Osteocyte (in vitro differentiated cells): Measurements from ENCODE around the gene RAD17. TPM values are rescaled to one million over a fixed set of nuclear protein-coding genes. Genes with fewer than 3 reads are reported as not detected.
"Not testable (repeated sequence)": the region's sequence is repeated elsewhere in the genome, so short reads cannot be mapped to it uniquely, and the experiment has no call there.

Source experiments
- DNase-seq: peaks from one replicate; pipeline ENCODE4 v3.0.0; 2021; ENCODE audit warnings: mixed read lengths; ENCODE audit not compliant: unreplicated experiment; ENCODE audit errors: extremely low spot score
- H3K27ac Mint-ChIP-seq: one replicate; pipeline ENCODE4 v1.8.0; 2021; ENCODE audit warnings: mild to moderate bottlenecking, mixed read lengths; ENCODE audit not compliant: unreplicated experiment
- H3K27me3 Mint-ChIP-seq: one replicate; pipeline ENCODE4 v1.8.0; 2021; ENCODE audit warnings: mixed read lengths; ENCODE audit not compliant: unreplicated experiment
- H3K36me3 Mint-ChIP-seq: one replicate; pipeline ENCODE4 v1.8.0; 2021; ENCODE audit warnings: mixed read lengths; ENCODE audit not compliant: unreplicated experiment
- H3K4me1 Mint-ChIP-seq: one replicate; pipeline ENCODE4 v1.8.0; 2021; ENCODE audit warnings: mixed read lengths; ENCODE audit not compliant: unreplicated experiment
- H3K4me3 Mint-ChIP-seq: one replicate; pipeline ENCODE4 v1.8.0; 2021; ENCODE audit warnings: mild to moderate bottlenecking, moderate library complexity, mixed read lengths; ENCODE audit not compliant: unreplicated experiment
- H3K9me3 Mint-ChIP-seq: one replicate; pipeline ENCODE4 v1.8.0; 2021; ENCODE audit warnings: mixed read lengths; ENCODE audit not compliant: unreplicated experiment
- CTCF ChIP-seq: fragments of 200-600 bp; sonication (generic); IDR thresholded peaks from 2 replicates; pipeline ENCODE4 v1.5.0; 2021; ENCODE audit warnings: antibody characterized with exemption, mild to moderate bottlenecking, moderate library complexity
- long read RNA-seq: library from polyadenylated mRNA; unstranded; transcript quantifications from one replicate; pipeline ENCODE4 v2.0.0, GENCODE V29; 2021
- total RNA-seq: library from RNA; stranded (reverse); gene quantifications from 2 replicates; pipeline ENCODE4 v1.2.1, GENCODE V29; 2021

The RAD17 gene
- total RNA-seq = 30.1 and 30.6 TPM in 2 replicates
- long read RNA-seq, transcript RAD17-220 (18 exons, 3,057 nt) = minor isoform, 13 of 154 reads
- long read RNA-seq, transcript RAD17-204 (18 exons, 2,943 nt) = major isoform, 55 of 154 reads
- long read RNA-seq, transcript RAD17-219 (17 exons, 2,323 nt) = minor isoform, 6 of 154 reads
- long read RNA-seq, partial matches to known transcripts = 42 of 154 reads
- long read RNA-seq, other reads (novel, unspliced or antisense) = 31 of 154 reads

GRCh38 chr5:69369340-69370121 lies at the start of gene RAD17, which contains the start of the genes AK6 and TAF9:
RAD17 (plus strand) TSS chr5:69369818; CDS start chr5:69372209, 2,391 bp downstream.
AK6 (minus strand) TSS chr5:69369520; CDS start chr5:69369490, 30 bp downstream.
TAF9 (minus strand) TSS chr5:69369520; CDS start chr5:69365737, 3,783 bp downstream.
- Mint-ChIP-seq H3K9me3 (no peaks in the 10 kb centered on the region), H3K4me1 (peaks cover 30% of the 10 kb centered on the region)

GRCh38 chr5:69326365-69326764 lies 43.3 kb upstream of the RAD17 start:
- no peak overlapping the region for H3K4me3 Mint-ChIP-seq
- no peaks in the 10 kb centered on the region for H3K36me3 Mint-ChIP-seq
- no peak for TF ChIP-seq CTCF
- H3K9me3 Mint-ChIP-seq = no peaks in the 10 kb centered on the region
- DNase-seq = no peak
- no peaks in the 10 kb centered on the region for H3K4me1 Mint-ChIP-seq
- no peaks in the 10 kb centered on the region for H3K27me3 Mint-ChIP-seq
- H3K27ac Mint-ChIP-seq = no peak overlapping the region

More at GRCh38 chr5:69369340-69370121, at the start of gene RAD17, which contains the start of the genes AK6 and TAF9:
- no peak for TF ChIP-seq CTCF
- Mint-ChIP-seq H3K36me3 (peaks cover 6% of the 10 kb centered on the region), H3K27me3 (no peaks in the 10 kb centered on the region), H3K27ac (peak within 1 kb of the TSS; percentile 97), H3K4me3 (peak within 1 kb of the TSS; percentile 95)
- peak; percentile 96 for DNase-seq

GRCh38 chr5:69329905-69330489 lies 39.6 kb upstream of the RAD17 start:
- Mint-ChIP-seq H3K9me3 (no peaks in the 10 kb centered on the region), H3K36me3 (peaks cover 2% of the 10 kb centered on the region), H3K27ac (no peak overlapping the region), H3K4me1 (peaks cover 9% of the 10 kb centered on the region), H3K4me3 (no peak overlapping the region), H3K27me3 (no peaks in the 10 kb centered on the region)
- no peak for DNase-seq
- no peak for TF ChIP-seq CTCF

- Mint-ChIP-seq H3K36me3 (peaks cover 2% of the 10 kb centered on the region), H3K4me1 (peaks cover 9% of the 10 kb centered on the region), H3K27me3 (no peaks in the 10 kb centered on the region), H3K27ac (no peak overlapping the region), H3K4me3 (peak overlapping the region; percentile 78), H3K9me3 (no peaks in the 10 kb centered on the region)
- DNase-seq = peak; percentile 40
- TF ChIP-seq CTCF = no peak
Observed at GRCh38 chr5:69331528-69332445, 37.8 kb upstream of the RAD17 start.

GRCh38 chr5:69333668-69334315 lies 35.8 kb upstream of the RAD17 start:
- H3K4me1 Mint-ChIP-seq, H3K9me3 Mint-ChIP-seq, H3K27me3 Mint-ChIP-seq, H3K4me3 Mint-ChIP-seq, H3K27ac Mint-ChIP-seq, H3K36me3 Mint-ChIP-seq: not testable (repeated sequence)
- DNase-seq = peak; percentile 77
